ENCODE measurements around the gene SELENOT. TPM values are rescaled to one million over a fixed set of nuclear protein-coding genes. Genes with fewer than 3 reads are reported as not detected.

The SELENOT gene, protein sequence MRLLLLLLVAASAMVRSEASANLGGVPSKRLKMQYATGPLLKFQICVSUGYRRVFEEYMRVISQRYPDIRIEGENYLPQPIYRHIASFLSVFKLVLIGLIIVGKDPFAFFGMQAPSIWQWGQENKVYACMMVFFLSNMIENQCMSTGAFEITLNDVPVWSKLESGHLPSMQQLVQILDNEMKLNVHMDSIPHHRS
- 92.4 TPM for total RNA-seq

DNA sequence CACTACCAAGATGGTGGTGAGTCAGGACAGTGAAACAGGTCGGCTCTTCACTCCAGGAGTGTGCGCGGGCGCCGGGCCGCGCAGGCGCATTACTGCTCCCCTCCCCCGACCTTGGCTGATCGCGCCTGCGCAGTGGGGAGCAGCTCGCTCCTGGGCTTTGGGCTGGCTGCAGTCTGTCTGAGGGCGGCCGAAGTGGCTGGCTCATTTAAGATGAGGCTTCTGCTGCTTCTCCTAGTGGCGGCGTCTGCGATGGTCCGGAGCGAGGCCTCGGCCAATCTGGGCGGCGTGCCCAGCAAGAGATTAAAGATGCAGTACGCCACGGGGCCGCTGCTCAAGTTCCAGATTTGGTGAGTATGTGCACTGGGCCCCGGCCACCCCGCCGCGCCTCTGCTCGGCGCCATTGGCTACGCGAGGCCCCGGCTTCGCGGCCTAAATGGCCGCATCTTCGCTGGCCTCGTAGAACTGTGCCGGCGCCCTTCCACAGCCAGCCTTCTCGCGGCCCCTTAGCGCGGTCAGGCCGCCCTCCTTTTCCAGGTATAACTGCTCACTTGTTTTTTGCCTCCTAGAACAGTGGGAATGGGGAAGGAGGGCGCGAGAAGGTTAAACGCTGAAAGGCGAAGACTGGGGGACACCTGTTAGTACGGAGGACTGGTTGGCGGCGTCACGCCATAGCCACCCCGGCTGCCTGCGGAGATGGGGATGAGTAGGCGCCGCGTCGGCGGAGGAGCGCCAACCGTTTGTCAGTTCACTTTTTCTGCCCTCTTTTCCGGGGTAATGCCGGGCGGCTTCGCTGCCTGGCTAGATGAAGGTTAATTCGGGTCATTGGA lies at the start of gene SELENOT:
SELENOT (plus strand) TSS at position 169 of the 827 bp plus-strand sequence; CDS start at position 211, 42 bp downstream.

Other genes with a start within 250 kb of the SELENOT start
- 45.0 TPM for gene TSC22D2, start 195.0 kb upstream of the SELENOT start, total RNA-seq
- gene SERP1, start 56.8 kb upstream of the SELENOT start, total RNA-seq: 209 TPM
- gene EIF2A, start 56.5 kb upstream of the SELENOT start, total RNA-seq: 112 TPM
- not detected for gene ERICH6, start 100.6 kb downstream of the SELENOT start, total RNA-seq
- 39.3 TPM for gene SIAH2, start 159.8 kb downstream of the SELENOT start, total RNA-seq